CD4-positive, alpha-beta T cell treated with Interleukin-21 for 1 hour (primary cell): ENCODE data around the gene ADAMTS17.

Experiments used
- DNase-seq: peaks from one replicate; pipeline ENCODE4 v3.0.0-alpha.2; 2020

ADAMTS17 gene

DNA sequence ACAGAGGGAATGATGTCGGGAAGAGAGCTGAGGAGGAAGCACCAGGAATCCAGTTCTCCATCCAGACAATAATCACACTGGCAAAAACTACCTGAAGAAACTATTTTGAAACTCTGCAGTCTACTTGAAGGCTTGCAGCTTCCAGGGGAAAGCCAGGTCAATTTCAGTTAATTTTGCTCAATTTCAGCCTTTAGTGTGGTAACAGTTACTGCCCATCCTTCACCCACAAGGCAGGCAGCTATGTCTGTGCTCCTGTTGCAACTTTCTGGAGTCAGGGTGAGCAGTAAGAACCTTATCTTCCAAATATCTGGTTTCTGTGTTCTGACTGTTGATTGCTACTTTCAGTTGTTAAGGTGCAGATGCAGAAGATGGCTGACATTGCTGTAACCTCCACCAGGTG is 221.7 kb downstream of the ADAMTS17 start:
- no peak for DNase-seq

DNA sequence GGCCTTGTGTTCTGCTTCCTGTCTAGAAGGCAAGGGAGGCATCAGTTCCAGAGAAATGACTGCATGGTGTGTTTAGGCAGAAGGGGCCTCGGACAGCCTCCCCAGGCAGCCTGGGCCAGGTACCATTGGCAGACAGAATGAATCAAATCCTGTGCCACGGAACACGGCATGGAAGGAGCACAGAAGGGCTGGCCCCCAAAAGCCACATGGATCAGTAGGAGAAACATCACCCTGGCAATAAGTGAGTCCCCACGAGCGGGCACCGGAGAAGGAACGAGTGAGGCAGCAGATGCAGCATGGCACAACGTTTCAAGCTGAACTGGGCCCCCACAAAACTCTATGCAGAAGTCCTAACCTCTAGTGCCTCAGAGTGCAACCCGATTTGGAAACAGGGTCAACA is 223.2 kb downstream of the ADAMTS17 start:
- no peak for DNase-seq

DNA sequence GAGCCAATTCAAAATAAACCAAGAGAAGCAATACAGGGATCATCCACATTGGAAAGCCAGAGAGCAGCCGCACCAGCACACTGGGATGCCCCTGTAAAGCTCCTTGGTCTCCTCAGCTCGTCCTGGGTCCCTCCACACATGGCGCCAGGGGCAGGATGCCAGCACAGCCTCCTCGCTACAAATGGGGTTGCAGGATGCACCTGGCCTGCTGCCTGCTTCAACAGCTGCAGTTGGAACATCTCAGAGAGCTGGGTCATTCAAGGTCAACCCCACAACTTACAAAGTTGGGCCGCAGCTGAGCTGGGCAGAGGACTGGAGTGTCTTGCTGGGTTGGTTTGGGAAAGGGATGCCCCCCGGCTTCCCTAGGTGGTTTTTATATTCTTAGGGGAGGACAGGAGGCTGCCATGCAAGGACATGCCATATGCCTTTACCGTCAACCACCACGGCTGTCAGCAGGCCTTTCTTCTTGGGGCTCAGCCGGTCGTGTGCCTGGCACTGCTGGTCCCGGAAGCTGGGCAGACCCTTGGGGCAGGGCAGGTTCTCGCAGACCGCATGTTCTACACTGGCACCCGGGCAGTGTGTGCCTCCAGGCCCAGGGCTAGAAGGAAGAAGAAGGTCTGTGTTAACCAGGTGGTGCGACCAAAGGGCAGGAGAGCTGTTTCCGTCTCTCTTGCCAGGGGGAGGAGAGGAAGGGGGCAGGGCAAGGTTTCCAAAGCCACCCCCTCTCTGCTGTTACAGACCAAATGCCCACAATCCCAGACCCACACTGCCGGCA is 225.2 kb downstream of the ADAMTS17 start:
- DNase-seq, result no peak

DNA sequence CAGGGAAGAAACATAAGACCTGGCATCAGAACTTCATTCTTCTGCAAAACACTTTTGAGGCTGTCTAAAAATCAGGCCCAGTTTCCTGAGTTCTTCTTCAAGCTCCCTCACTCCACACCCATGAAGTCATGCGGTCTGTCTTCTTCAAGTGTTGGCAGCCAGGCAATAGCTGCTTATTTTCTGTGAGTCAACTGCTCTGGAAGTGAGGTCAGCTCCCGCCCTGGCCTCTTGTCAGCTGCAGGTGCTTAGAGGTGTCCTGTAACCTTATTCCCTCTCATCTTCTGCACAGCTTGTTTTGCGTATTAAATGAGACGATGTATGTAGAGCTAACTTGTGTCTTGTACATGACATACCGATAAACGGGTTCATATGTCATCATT is 226.1 kb downstream of the ADAMTS17 start:
- no peak for DNase-seq

DNA sequence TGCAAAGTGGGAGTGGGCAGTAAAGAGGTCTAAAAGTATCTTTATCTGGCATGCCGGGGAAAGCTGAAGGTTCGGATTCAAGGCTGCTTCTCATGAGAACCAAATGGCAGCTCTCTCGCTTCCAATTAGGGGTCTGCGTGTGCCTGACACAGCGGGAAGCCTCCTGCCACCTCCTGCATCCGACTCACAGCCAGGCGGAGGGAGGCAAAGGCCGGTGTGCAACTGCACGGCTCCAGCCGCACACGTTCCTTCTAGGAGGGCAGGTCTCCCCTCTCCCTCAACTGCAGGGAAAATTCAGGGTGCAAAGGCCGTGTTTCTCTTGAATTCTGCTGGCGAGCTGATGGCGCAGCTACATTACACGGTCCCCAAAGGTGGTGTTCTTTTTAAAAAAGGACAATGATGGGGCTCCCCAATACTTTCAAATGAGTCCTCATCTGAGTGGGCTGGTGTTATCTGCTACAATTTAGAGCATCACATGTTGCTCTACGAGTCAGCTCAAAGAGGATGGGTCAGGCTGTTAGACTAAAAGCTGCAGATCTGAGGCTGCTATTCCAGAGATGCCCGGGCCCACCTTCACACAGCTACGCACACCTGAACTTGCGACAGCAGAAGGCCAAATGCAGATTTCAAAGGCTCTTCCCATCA is 226.6 kb downstream of the ADAMTS17 start:
- DNase-seq, result no peak

DNA sequence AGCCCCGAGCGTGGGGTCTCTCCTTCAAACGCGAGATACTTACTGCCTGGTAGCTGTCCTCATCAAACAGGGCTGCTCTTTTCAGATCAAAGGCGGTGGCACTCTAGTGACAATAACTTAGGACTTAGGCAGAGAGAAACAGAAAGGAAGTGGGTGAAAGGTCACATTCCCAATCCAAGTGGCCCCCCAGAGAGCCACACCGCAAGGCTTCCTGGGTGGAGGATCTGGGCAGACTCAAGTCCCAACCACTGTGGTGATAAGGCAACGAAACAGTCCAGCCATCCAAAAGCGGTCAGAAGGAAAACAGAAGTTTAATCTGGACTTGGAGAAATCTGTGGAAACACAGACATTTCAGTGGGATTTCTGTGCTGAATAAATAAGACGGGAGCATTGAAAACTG is 227.2 kb downstream of the ADAMTS17 start:
- DNase-seq, result no peak

DNA sequence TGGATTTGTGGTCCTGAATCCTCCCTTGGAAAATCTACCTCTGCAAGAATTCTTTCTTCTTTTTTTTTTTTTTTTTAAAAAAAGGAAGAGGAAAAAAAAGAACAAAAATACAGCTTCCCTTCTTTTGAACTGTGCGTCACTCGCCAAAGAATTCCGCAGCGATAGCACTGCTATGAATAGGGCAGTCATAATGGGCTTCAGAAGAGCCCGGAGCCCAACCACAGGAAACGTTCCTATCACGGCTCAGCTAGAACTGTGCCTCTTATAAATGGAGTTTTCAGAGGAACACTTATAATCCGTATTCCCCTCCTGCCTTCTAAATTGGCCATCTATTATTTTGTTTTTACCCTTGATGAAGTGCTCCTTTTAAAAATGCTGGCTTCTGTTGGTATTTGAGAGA is 227.7 kb downstream of the ADAMTS17 start:
- no peak for DNase-seq

DNA sequence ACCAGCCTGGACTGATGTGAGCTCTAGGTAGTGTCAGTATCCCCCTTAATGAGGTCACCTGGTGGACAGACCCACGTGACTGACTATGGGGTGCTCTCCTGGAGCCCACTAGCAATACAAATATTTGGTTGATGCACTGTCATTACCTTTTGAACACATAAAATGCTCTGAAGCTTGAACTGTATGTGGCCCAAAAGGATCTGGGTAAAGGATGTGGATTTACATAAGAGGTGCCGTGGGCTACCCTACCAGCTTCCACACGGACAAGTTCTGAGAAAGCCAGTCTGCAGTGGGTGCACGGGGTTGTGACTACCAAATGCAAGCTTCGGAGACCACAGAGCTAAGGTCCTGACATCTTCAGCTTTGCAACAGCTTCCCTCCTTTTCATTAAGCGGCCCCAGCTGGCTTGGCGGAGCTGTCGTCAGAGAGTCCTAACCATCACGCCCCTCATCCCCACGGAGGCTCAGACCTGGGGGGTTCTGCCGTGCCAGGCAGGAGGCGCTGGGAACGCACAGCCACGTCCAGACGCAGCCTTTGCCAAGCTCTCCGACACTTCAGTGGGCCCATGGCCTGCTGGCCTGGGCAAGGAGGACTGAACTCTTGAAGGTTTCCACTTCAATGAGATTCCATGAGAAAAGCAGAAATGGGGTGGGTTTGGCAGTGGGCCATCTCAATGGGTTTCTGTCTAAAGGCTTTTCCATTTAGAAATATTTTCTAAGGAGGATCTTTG is 228.3 kb downstream of the ADAMTS17 start:
- DNase-seq, result no peak

DNA sequence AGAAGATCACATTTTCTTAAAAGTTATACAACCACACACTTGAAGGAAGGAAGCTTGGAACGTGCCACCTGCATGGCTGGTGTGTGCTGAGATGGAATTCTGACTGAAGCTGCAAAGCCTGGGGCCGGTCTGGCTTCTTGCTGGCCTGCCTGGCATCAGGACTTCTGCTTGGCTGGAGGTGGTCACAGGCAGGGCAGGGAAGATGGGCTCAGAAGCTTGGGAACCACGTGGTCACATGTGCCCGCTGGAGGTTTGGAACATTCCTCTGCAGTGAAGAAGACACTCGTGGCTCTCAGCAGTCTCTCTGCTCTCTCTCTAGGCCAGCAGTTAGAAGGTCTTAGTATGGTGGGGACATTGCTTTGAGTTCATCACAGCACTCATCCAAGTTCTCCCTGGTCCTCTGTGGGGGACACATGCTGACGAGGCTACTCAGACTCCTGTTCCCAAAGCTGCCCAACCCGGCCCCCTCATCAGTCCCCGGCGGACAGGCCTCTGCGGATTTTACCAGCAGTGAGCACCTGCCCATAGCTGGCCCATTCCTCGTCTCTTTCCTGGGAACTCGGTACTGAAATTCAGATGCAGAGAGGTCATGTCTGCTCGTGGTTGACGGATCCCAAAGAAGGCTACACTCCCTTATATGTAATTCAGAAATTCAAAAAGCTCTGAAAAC is 229.0 kb downstream of the ADAMTS17 start:
- no peak for DNase-seq

DNA sequence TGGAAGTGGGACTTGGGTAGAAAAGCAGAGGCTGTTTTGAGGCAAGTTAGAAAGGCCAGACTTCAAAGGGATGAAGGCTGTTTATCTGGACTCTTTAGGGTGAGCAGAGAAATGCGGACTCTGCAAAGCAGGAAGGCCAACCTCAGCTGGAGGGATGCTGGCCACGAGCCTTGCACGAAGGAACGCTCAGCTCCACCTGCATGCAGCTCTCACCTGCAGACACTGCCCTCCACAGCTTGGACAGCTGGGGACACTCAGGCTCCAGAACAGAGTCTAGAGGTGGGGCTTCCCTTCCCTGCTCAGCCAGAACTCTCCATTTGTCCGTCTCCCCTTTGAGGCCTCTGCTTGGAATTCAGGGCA is 229.7 kb downstream of the ADAMTS17 start:
- no peak for DNase-seq

DNA sequence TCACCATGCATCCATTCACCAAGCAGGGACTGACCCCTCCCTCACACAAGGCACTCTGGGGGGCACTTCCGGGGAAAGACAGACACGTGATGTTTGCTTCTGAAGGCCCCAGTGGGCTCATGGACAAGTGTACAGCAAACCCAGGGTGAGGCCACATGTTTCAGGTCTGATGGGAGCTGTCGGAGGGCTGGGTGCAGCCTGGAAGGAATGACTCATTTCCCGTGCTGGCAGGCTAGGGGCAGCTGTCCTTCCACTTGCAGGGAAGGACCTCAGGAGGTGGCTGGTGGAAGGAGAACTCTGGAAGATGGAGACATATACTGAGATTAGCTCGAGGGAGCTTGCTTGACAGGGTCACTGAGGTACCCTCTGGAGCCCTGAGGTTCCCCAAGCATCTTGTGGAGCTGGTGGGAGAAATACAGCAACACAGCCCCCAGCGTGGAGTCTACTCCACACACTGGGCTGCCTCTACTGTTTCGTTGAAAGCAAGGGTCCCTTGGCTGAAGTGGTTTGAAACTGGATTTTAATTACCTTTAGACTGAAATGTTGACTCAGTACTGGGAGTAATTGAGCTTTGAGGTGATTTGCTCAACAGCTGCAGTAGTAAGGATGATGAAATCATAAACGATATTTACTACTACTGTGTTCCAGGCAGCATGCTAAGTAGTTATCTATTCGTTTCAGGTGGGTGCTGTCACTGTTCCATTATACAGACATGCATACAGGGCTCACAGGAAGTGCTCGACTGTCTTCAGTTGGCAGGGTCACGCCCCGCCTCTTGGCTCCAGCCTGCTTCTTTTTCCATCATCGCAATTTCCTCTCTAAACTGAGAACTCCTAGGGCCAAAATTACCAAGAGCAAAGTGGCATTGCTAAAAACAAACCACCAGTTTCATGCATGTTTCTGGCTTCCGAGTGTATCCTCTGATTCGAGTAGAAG is 230.4 kb downstream of the ADAMTS17 start:
- DNase-seq, result no peak

DNA sequence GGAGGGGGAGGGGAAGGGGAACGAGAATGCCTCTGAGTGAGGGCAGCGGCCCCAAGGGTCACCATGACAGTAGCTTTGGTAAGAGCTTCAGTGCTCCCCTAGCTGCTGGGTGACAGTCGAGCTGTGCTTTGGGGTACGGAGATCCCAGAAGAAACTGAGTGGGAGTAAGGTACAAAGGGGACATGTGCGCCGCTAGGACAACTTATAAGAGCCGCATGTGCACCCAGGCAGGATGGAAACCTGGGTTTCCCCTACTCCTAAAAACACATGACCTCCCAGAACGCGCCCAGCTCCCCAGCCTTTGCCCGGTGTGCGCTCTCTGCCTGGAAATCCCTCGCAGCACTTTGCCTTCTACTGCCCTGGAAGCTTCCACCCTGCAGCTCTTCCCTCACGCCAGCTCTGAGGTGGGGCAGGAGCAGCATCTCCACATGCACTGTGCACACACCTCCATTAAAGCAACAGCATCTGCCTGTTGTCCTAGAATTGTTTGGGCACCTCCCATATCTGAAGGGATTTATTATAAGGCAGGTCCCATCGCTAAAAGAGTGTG is 232.2 kb downstream of the ADAMTS17 start:
- no peak for DNase-seq

DNA sequence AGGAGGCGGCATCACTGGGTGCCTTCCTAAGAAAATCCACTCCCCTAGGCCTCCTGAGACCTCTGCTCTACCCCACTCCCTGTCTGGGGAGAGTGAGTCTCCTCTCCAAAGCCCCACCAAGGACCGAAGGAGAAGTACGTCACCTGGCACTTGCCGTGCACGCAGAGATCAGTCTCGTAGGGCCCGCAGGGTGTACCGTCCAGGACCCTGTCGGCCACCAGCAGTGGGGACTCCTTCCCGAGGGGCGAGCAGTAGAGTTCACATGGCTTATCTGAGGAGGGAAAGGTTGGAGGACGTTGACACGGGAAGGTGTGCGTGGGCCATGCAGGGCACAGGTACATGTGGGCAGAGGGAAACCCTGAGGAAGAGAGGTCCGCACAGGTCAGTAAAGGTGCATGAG is 232.9 kb downstream of the ADAMTS17 start:
- no peak for DNase-seq

DNA sequence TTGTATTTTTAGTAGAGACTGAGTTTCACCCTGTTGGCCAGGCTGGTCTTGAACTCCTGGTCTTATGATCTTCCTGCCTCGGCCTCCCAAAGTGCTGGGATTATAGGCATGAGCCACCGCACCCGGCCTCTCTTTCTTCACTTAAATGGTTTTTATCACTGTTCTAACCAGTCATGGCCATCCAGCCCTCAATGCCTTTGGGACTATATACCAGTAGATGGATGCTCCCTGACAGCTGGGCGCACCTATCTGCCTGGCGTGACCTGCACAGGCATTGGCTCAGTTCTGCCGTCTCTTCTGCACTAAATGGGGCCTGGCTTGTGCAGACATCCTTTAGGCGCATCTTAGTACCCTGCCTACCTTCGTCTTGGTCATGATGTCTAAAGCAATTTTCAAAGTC is 233.4 kb downstream of the ADAMTS17 start:
- DNase-seq, result no peak

DNA sequence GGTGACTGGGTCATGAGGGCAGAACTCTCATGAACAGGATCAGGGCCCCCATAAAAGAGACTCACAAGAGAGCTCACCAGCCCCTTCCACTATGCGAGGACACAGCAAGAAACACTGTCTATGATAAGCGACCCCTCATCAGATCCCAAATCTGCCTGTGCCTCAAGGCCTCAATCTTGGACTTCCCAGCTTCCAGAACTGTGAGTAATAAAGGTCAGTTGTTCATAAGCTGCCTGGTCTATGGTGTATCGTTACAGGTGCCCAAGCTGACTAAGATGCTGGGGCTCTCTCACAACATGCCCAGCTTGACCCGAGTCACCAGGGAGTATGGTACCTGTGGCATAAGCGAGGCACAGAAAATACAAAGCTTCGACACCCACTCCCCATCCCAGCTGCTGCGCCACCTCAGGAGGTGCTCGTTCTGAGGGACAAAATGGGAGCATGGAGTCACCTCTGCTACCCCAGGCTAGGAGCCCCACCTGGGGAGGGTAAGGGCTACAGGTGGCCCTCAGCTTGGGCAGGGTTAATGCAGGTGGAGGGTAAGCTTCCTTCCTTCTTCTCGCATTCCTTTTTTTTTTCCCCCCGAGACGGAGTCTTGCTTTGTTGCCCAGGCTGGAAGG is 234.1 kb downstream of the ADAMTS17 start:
- DNase-seq, result no peak

DNA sequence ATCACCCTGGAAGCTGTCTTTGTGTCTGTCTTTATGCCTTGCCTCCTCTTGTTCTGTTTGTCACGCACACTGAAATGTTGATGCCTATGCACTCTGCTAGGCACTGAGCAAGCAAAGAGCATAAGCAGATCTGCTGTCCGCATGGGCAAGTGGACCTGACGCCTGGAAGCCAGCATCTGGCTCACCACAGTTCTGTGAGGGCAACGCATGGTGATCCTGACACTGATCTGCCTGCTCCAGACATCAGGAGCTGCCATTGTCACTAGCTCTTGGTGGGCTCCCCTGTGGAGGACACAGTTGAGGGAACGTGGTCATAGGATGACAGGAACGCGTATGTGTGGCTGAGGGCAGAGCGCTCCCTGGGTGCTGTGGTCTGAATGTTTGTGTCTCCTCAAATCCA is 234.6 kb downstream of the ADAMTS17 start:
- DNase-seq, result no peak

DNA sequence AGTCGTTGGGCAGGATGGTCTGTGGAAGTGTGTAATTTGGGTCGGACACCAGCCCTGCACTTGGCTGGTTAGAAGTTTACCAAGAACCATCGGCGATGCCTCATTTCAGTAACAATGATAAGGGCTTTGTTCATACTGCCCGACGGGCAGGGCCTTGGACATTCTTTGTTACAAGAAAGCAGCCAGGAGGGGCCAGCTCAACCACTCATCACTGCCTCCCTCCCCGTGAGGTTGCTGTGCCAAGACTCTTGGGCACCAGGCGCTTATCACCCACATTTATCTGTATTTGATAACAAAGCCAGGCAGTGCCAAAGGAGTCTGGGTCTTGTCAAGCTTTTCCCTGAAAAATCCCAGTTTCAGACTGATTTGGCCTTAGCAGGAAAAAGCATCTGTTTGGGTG is 235.0 kb downstream of the ADAMTS17 start:
- no peak for DNase-seq

DNA sequence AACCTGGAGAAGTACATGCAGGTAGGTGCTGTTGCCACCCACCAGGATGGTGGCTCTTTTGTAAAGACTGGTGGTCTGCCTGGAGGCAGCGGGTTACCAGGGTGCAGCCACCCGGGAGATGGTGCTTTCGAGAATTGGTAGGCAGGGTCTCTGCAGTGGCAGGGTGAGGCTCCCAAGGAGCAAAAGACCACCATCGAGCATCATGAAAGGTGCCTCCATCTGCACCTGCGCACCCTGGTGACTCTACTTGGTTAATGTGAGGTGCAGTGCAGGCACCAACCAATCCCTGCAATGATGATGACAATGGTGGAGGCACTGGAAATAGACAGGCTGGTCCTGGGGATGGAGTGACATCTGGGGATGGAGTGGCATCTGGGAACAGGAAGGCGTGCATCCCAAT is 236.7 kb downstream of the ADAMTS17 start:
- DNase-seq, result no peak

DNA sequence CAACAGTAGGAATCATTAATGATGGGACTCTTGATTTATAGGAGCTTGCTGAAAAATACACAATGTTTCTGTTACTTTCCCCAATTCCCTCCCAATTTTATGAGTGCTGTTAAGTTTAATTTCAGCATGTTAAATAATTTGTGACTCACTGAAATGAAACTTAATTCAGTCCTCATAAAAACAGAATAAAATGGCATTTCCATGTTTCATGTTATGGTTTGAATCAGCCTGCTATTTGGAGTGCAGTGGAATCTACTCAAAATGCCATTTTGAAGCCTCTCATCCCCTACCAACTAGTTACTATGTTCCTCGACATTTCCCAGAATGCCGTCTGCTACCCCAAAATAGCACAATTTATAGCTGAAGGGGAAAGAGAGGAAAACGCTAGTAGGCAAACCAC is 237.5 kb downstream of the ADAMTS17 start:
- no peak for DNase-seq

DNA sequence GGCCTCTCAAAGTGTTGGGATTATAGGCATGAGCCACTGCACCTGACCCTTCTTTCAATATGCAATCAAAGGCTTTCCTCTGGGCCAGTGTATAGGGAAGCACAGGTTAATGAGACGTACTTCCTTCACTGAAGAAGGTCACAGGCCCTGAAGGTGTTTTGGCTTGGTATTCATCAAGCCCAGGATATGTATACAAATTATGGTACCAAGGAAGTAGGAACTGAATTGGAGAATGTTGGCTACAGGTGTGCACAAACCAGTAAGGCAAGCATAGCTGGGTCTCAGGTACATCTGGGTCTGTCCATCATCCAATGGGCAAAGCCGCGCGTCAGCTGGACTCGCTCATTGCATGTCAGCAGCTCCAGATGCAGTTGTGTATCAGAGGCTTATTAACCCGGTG is 237.9 kb downstream of the ADAMTS17 start:
- DNase-seq, result no peak

DNA sequence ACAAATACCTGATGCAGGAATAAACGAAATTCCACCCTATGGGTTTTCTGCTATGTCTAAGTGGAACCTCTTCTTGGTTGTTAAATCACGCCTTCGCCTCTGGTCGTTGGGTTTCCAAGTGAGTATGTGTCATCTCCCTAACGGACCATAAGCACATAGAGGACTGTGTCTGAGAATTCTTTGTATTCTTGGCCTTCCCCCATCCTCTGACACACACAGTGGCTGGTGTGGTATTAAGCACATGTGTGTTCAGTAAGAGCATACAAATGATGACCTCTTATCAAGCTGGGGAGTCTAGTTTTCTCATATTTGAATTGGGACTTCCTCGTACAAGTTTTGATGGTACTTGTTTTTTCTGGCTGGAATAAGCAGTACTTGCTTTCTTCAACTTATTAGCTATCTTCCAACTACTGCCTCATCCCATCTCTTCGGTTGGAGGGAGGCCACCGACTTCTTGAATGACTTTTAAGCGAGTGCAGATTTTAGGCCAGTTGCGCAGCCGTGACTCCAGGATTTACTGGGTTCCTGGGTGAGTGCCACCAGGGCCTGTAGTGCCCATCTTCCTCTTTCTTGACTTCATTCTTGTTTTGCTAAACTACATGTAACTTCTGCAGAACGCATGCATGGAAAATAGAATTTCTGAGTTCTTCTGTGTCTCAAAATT is 240.2 kb downstream of the ADAMTS17 start:
- no peak for DNase-seq
